Body of pancreas (tissue), 4 donors: Measurements from ENCODE around the gene ADCY2. TPM values are rescaled to one million over a fixed set of nuclear protein-coding genes. Genes with fewer than 3 reads are reported as not detected.

Experiments used
- ATAC-seq: fragments of 150-250 bp; one replicate; pipeline ENCODE4 v1.9.1; 2016
- DNase-seq, 4 donors: peaks; one replicate each; pipeline ENCODE4 v3.0.0-alpha.2; 2019
- H3K27ac ChIP-seq, 4 donors: fragments of 200-600 bp; sonication (generic); 1 replicate in 3 of 4; 2 replicates in 1 of 4; pipeline versions ENCODE4 v1.5.1 to v1.6.1; 2016 to 2019; ENCODE audit warnings: mild to moderate bottlenecking in 1 of 4, mixed read lengths in 1 of 4, moderate library complexity in 1 of 4
- H3K27me3 ChIP-seq, 2 donors: fragments of 200-600 bp; sonication (generic); one replicate each; pipeline ENCODE4 v1.6.0; 2016; ENCODE audit warnings: mild to moderate bottlenecking in 1 of 2
- H3K36me3 ChIP-seq, 2 donors: fragments of 200-600 bp; sonication (generic); replicated peaks in 1 of 2; 2 replicates each; pipeline ENCODE4 v1.5.1; 2016; ENCODE audit warnings: low read depth in 2 of 2; ENCODE audit not compliant: insufficient read depth in 1 of 2
- H3K4me1 ChIP-seq: fragments of 200-600 bp; sonication (generic); one replicate; pipeline ENCODE4 v1.6.0; 2016
- H3K4me3 ChIP-seq, 2 donors: fragments of 200-600 bp; sonication (generic); 1 replicate in 1 of 2; 2 replicates in 1 of 2; pipeline ENCODE4 v1.5.1; 2016 to 2019
- H3K9me3 ChIP-seq, 3 donors: fragments of 200-600 bp; sonication (generic); 1 replicate in 2 of 3; 2 replicates in 1 of 3; pipeline ENCODE4 v1.5.1; 2016
- POLR2A ChIP-seq, 3 donors: fragments of 450-650 bp; IDR thresholded peaks; one replicate each; pipeline ENCODE4 v1.6.1; 2016; ENCODE audit warnings: antibody characterized with exemption in 3 of 3, mild to moderate bottlenecking in 2 of 3
- WGBS, 2 donors: methylation state at CpG; one replicate each; pipeline ENCODE4 v1.1.5; 2017; 5-methylcytosine and 5-hydroxymethylcytosine counted together
- intact Hi-C: fragments of 100-400 bp; cut with DNase I; formaldehyde crosslinking; loops from one replicate; pipeline ENCODE4 v1.15.1; 2023
- total RNA-seq, 2 donors: library from RNA; depleted of rRNA; stranded (reverse); fragments of >200 nt; gene quantifications; one replicate each; pipeline ENCODE4 v1.1.0, GENCODE V29; 2016
- TF ChIP-seq, protein P1 (sequence below), 7 experiments: fragments of 450-650 bp in 4 of 7; fragments of 200-600 bp in 3 of 7; sonication (generic) in 3 of 7; IDR thresholded peaks; one replicate each; pipeline ENCODE4 v1.5.1; 2016 to 2019; ENCODE audit warnings: antibody characterized with exemption in 7 of 7

Gene ADCY2
- total RNA-seq, 2 donors from 2014 or later: 0.52 to 4.6 TPM

DNA sequence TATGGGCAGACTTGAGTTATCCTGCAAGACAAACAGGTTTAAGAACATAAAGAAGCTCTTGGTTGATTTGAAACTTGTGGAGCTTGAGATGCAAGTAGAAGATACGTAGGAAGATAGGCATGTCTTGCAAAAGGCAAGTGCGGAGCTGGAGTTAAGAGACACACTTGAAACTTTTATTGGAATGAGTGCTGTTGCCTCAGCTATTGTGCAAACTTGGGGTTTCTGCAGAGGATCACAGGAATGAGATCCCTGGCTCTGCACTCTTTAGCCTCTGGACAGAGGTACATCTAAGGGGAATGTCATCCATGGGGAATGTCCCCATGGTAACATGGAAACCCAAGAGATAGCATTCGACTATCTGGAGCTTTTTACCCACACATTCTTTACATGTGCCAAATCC lies 121.1 kb downstream of the ADCY2 start:
- ATAC-seq (no peak), DNase-seq (no peak)
- no peaks in the 10 kb centered on the region for H3K9me3 ChIP-seq
- H3K27ac ChIP-seq: no peak overlapping the region
- intact Hi-C loops: no loop called here
- H3K4me1 ChIP-seq: no peaks in the 10 kb centered on the region
- TF ChIP-seq, protein P1, sequence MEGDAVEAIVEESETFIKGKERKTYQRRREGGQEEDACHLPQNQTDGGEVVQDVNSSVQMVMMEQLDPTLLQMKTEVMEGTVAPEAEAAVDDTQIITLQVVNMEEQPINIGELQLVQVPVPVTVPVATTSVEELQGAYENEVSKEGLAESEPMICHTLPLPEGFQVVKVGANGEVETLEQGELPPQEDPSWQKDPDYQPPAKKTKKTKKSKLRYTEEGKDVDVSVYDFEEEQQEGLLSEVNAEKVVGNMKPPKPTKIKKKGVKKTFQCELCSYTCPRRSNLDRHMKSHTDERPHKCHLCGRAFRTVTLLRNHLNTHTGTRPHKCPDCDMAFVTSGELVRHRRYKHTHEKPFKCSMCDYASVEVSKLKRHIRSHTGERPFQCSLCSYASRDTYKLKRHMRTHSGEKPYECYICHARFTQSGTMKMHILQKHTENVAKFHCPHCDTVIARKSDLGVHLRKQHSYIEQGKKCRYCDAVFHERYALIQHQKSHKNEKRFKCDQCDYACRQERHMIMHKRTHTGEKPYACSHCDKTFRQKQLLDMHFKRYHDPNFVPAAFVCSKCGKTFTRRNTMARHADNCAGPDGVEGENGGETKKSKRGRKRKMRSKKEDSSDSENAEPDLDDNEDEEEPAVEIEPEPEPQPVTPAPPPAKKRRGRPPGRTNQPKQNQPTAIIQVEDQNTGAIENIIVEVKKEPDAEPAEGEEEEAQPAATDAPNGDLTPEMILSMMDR (IDR thresholded peaks at IDR 0.05): no peak
- TF ChIP-seq POLR2A (IDR thresholded peaks at IDR 0.05): no peak
- WGBS, 2 donors: 44 to 64% methylated on average over 3 of the region's 3 CpGs
- no peaks in the 10 kb centered on the region for H3K27me3 ChIP-seq
- H3K36me3 ChIP-seq: no peaks in the 10 kb centered on the region
- no peak overlapping the region for H3K4me3 ChIP-seq

DNA sequence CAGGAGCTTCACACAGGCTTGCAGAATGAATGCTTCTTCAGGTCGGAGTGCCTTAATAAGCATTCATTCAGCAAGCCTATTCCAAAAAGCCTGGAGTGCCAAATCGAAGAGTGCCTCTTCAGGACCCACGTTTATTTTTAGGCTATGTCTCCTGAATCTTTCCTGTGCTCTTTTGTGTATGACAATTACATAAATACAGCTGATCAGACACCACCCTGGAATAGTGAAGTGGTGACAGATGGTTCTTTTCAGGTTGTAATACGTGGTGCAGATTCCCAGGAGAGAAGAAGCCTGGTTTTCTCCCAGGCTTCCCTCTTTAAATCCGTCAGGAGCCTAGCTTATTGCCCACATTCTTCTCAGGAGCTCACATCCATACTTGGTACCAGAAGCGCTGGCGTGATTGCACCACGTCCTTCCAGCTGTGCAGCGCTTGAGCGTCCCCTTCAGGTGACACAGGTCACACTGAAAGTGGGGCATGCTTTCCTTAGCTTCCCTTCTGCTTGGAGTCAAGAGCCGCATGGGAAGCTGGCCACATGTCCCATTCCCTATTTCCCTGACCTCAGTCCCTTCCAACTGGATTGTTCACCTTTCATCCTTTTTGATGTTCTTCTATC lies 123.1 kb downstream of the ADCY2 start:
- TF ChIP-seq POLR2A (IDR thresholded peaks at IDR 0.05): no peak
- TF ChIP-seq, protein P1 (IDR thresholded peaks at IDR 0.05): no peak
- 39 to 43% methylated on average over 11 of the region's 11 CpGs for WGBS, 2 donors
- ATAC-seq (no peak), DNase-seq (no peak)
- Histone ChIP-seq H3K4me3 (no peak overlapping the region), H3K36me3 (no peaks in the 10 kb centered on the region), H3K27me3 (no peaks in the 10 kb centered on the region), H3K4me1 (no peaks in the 10 kb centered on the region), H3K9me3 (no peaks in the 10 kb centered on the region), H3K27ac (no peak overlapping the region)
- intact Hi-C loops: no loop called here

DNA sequence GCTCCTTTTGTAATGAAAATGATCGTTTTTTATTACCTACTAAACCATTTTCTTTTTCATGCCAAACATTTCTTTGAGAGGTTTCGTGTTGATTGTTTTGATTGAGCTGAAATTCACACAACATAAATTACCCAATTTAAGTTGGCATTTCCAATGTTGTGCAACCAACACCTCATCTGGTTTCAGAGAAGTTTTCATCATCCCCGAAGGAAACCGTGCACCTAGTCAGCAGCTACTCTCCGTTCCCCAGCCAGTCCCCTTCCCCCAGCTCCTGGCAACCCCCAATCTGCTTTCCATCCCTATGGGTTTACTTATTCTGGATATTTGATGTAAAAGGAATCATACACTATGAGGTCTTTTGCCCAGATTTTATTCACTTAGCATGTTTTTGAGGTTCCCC lies 123.6 kb downstream of the ADCY2 start:
- H3K27ac ChIP-seq: no peak overlapping the region
- intact Hi-C loops: no loop called here
- H3K27me3 ChIP-seq: no peaks in the 10 kb centered on the region
- H3K4me3 ChIP-seq: no peak overlapping the region
- no peaks in the 10 kb centered on the region for H3K4me1 ChIP-seq
- DNase-seq (no peak), ATAC-seq (no peak)
- H3K36me3 ChIP-seq: no peaks in the 10 kb centered on the region
- TF ChIP-seq, protein P1 (IDR thresholded peaks at IDR 0.05): no peak
- TF ChIP-seq POLR2A (IDR thresholded peaks at IDR 0.05): no peak
- no peaks in the 10 kb centered on the region for H3K9me3 ChIP-seq
- 43 to 62% methylated on average over 5 of the region's 5 CpGs for WGBS, 2 donors

DNA sequence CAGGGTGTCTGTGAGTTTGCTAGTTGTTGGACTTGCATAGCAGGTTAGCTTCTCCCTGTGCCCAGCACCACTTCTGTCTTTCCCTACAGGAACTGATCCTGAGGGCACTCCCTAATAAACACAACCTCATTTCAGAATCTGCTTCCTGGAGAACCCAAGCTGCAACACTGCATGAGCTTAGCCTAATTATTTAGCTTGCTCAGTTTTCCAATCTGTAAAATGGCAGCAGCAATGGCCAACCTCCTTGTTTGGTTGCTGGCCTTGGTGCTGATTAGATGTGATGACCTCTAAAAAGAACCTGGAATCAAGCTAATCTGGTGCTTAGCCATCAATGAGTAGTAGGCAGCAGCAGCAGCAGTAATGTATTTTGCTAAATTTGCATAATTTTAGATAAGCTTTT lies 133.9 kb downstream of the ADCY2 start:
- no peaks in the 10 kb centered on the region for H3K9me3 ChIP-seq
- intact Hi-C loops: no loop called here
- H3K27me3 ChIP-seq: no peaks in the 10 kb centered on the region
- no peaks in the 10 kb centered on the region for H3K36me3 ChIP-seq
- H3K4me1 ChIP-seq: no peaks in the 10 kb centered on the region
- DNase-seq (no peak), ATAC-seq (no peak)
- H3K4me3 ChIP-seq: no peak overlapping the region
- no peak overlapping the region for H3K27ac ChIP-seq
- no peak for TF ChIP-seq POLR2A (IDR thresholded peaks at IDR 0.05)
- TF ChIP-seq, protein P1 (IDR thresholded peaks at IDR 0.05): no peak

DNA sequence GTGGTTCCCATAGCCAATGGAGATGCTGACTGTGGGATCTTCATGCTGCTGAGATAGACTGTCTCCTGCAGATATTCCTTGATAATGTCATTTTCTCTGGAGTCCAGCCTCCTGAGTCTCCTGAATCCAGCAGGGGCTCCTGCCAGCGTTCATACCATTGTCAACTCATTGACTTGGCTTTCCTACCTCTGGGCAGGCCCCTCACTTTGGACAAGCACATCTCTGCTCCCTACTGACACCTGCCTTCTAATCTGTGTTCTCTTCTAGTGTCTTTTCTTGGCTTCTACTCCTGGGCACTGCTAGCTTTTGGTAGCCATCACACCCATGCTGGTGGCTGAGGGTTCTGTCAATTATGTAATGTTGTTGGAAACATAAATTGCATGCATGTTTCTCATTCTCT lies 138.0 kb downstream of the ADCY2 start:
- Histone ChIP-seq H3K4me3 (no peak overlapping the region), H3K9me3 (no peaks in the 10 kb centered on the region), H3K4me1 (no peaks in the 10 kb centered on the region), H3K36me3 (no peaks in the 10 kb centered on the region), H3K27me3 (no peaks in the 10 kb centered on the region), H3K27ac (no peak overlapping the region)
- WGBS, 2 donors: 55 to 59% methylated on average over 1 of the region's 1 CpG
- ATAC-seq (no peak), DNase-seq (no peak)
- TF ChIP-seq, protein P1 (IDR thresholded peaks at IDR 0.05): no peak
- no peak for TF ChIP-seq POLR2A (IDR thresholded peaks at IDR 0.05)
- intact Hi-C loops: no loop called here
